Small intestine (tissue), 7 donors: ENCODE measurements around the gene UBE2QL1. TPM values are rescaled to one million over a fixed set of nuclear protein-coding genes. Genes with fewer than 3 reads are reported as not detected.

Experiments used
- DNase-seq, 2 donors: peaks; one replicate each; pipeline versions ENCODE4 v3.0.0 to v3.0.0-alpha.2; 2013
- FAIRE-seq: peaks from 2 replicates; lab custom pipeline; 2012; peaks lifted over from hg19 to GRCh38; lab: Jason Lieb, UNC
- H3K27ac ChIP-seq, 3 donors: one replicate each; pipeline ENCODE4 v1.5.1; 2013; ENCODE audit warnings: low read length in 2 of 3, mild to moderate bottlenecking in 2 of 3, control low read depth in 1 of 3, inconsistent platforms in 1 of 3, low read depth in 1 of 3, moderate library complexity in 1 of 3
- H3K27me3 ChIP-seq, 3 donors: one replicate each; pipeline ENCODE4 v1.6.1; 2013; ENCODE audit warnings: low read length in 3 of 3, inconsistent platforms in 1 of 3; ENCODE audit not compliant: control insufficient read depth in 3 of 3, insufficient read depth in 3 of 3
- H3K36me3 ChIP-seq, 3 donors: one replicate each; pipeline ENCODE4 v1.6.1; 2013; ENCODE audit warnings: low read length in 3 of 3, inconsistent platforms in 1 of 3, low read depth in 1 of 3, mild to moderate bottlenecking in 1 of 3, moderate library complexity in 1 of 3; ENCODE audit not compliant: control insufficient read depth in 3 of 3, insufficient read depth in 2 of 3
- H3K4me1 ChIP-seq, 3 donors: one replicate each; pipeline ENCODE4 v1.6.1; 2013; ENCODE audit warnings: low read length in 2 of 3, inconsistent platforms in 1 of 3, low read depth in 1 of 3, mild to moderate bottlenecking in 1 of 3, moderate library complexity in 1 of 3; ENCODE audit not compliant: control insufficient read depth in 3 of 3, insufficient read depth in 2 of 3
- H3K4me3 ChIP-seq, 3 donors: one replicate each; pipeline ENCODE4 v1.5.1; 2013; ENCODE audit warnings: low read length in 3 of 3, control low read depth in 1 of 3, inconsistent platforms in 1 of 3, low read depth in 1 of 3, mild to moderate bottlenecking in 1 of 3, moderate library complexity in 1 of 3
- H3K9me3 ChIP-seq, 2 donors: one replicate each; pipeline ENCODE4 v1.6.1; 2013; ENCODE audit warnings: low read depth in 1 of 2, low read length in 1 of 2; ENCODE audit not compliant: control insufficient read depth in 2 of 2, insufficient read depth in 1 of 2
- WGBS, 3 donors: extraction: QIAGEN DNeasy Blood & Tissue Kit; methylation state at CpG; one replicate each; pipeline ENCODE4 v1.1.7; 2013; 5-methylcytosine and 5-hydroxymethylcytosine counted together
- polyA plus RNA-seq, 4 donors: library from polyadenylated mRNA; stranded (reverse) in 3 of 4; unstranded in 1 of 4; fragments of 200-250 nt in 3 of 4; fragments of 120-200 nt in 1 of 4; gene quantifications; one replicate each; pipeline versions ENCODE4 v1.2.1 to v1.2.3, GENCODE V29; 2013
- donor health status: healthy with polysubstance abuse.
- donor health status: control.
- donor health status: control.
- donor health status: Bipolar disorder and iron deficiency.
- donor health status: healthy.

Gene UBE2QL1
- polyA plus RNA-seq, 4 donors = 0.27 to 0.75 (median 0.45) TPM; not detected in 1

DNA sequence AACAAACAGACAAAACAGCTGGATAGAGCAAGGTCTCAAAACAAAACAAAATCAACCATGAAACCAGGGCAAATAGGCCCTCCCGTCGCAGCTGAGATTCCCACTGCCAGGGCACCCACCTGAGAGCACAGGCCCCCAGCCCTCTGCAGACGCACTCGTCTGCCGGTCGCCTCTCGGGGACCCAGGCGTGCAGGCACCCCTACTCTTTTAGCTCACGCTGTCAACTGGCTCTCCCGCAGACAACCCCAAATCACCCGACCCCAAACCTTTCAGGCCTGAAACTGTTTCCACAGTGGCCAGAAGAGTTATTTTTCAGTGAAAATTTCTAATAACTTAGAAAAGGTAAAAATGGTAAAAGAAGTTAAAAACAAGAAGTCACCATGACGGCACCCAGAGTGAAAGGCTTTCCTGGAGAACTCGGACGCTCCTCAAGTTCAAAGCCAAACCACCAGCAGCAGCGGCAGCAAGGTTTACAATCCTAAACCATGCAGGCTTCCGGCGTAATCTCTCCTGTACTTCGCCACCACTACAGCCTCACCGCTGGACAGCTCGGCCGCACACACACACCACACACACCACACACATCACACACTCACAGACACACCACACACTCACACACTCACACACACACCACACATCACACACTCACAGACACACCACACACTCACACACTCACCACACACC is 1.9 kb upstream of the UBE2QL1 start:
- H3K9me3 ChIP-seq = peaks cover 0 to 3% of the 10 kb centered on the region in 2 donors
- FAIRE-seq = no peak
- 70 to 74% (median 72%) methylated on average over 21 of the region's 21 CpGs for WGBS, 3 donors

DNA sequence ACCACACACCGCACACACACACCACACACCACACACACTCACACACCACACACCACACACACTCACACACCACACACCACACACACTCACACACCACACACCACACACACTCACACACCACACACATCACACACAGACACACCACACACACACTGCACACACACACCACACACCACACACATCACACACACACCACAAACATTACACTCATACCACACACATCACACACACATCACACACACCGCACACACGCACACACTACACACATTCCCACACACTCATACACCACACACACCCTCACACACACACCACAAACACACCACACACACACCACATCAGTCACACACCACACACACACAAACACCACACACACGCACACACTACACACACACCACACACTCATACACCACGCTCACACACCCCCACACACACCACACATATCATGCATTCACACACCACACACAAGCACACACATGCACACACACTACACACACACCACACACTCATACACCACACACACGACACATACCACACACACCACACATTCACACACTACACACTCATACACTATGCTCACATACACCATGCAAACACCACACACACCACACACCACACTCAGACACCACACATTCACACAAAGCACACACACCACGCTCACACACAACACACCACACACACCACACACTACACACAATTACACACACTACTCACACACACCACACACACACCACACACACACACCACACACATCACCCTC is 1.1 kb upstream of the UBE2QL1 start:
- Histone ChIP-seq H3K4me3 (no peak overlapping the region), H3K27me3 (peaks cover 0 to 35% (median 23%) of the 10 kb centered on the region in 3 donors), H3K27ac (no peak overlapping the region), H3K9me3 (peaks cover 0 to 3% of the 10 kb centered on the region in 2 donors), H3K36me3 (no peaks in the 10 kb centered on the region), H3K4me1 (peaks cover 0 to 3% (median 0%) of the 10 kb centered on the region in 3 donors)
- WGBS, 3 donors = 93 to 97% (median 94%) methylated on average over 7 of the region's 7 CpGs
- DNase-seq (no peak), FAIRE-seq (no peak)

More for the DNA sequence above, 1.9 kb upstream of the UBE2QL1 start:
- Histone ChIP-seq H3K4me1 (peaks cover 0 to 3% (median 0%) of the 10 kb centered on the region in 3 donors), H3K36me3 (no peaks in the 10 kb centered on the region), H3K27ac (no peak overlapping the region), H3K27me3 (peaks cover 0 to 34% (median 22%) of the 10 kb centered on the region in 3 donors), H3K4me3 (no peak overlapping the region)
- no peak for DNase-seq

DNA sequence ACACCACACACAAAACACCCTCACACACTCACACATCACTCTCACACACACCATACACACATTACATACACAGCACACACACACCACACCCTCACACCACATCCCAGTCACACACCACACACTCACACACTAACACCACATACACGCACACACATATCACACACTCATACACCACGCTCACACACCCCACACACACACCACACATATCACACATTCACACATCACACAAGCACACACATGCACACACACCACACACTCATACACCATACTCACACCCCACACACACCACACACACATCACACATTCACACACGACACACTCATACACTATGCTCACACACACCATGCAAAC is 543 bp upstream of the UBE2QL1 start:
- 95 to 100% (median 96%) methylated on average over 3 of the region's 3 CpGs for WGBS, 3 donors
- peaks cover 0 to 41% (median 22%) of the 10 kb centered on the region in 3 donors for H3K27me3 ChIP-seq
- H3K9me3 ChIP-seq = peaks cover 0 to 3% of the 10 kb centered on the region in 2 donors
- no peaks in the 10 kb centered on the region for H3K36me3 ChIP-seq
- no peak overlapping the region for H3K27ac ChIP-seq
- H3K4me1 ChIP-seq = peaks cover 0 to 3% (median 0%) of the 10 kb centered on the region in 3 donors
- H3K4me3 ChIP-seq = no peak overlapping the region
- FAIRE-seq (no peak), DNase-seq (no peak)

DNA sequence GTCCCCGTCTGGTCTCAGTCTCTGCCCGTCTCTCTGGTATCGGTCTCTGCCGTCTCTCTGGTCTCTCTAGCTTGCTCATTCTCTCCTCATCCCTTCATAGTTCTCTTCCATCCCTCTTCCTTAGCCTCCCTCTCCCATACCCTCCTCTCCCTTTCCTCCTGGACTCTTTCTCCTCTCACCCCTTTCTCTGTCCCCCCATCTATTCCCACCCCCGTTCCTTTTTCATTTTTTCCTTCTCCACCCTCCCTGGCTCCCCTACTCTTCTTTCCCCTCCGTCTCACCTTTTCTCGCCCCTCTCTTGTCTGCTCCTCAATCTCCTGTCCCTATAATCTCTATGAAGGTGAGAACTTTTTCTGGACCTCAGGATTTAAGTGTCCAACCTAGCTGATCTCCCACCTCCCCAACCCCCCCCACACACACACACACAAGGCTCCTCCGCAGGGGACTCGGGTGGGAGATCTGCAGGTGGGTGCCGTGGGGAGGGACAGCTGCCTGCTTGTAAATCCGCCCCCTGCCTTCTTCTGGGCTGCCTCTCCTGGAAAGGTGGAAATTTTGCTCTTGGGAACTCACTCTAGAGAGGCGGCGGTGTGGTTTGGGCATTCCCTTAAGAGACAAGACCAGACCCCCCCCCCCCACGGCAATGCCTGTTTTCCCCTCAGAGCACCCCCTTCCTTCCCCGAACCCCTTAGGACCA is 953 bp downstream of the UBE2QL1 start:
- H3K27ac ChIP-seq = no peak overlapping the region
- H3K36me3 ChIP-seq = no peaks in the 10 kb centered on the region
- WGBS, 3 donors = 14 to 17% (median 16%) methylated on average over 15 of the region's 15 CpGs
- peaks cover 0 to 46% (median 25%) of the 10 kb centered on the region in 3 donors for H3K27me3 ChIP-seq
- FAIRE-seq (no peak), DNase-seq (no peak)
- peak overlapping the region in 1 of 3 donors; percentile 13 for H3K4me3 ChIP-seq
- H3K9me3 ChIP-seq = peaks cover 0 to 3% of the 10 kb centered on the region in 2 donors
- peaks cover 0 to 3% (median 0%) of the 10 kb centered on the region in 3 donors for H3K4me1 ChIP-seq

DNA sequence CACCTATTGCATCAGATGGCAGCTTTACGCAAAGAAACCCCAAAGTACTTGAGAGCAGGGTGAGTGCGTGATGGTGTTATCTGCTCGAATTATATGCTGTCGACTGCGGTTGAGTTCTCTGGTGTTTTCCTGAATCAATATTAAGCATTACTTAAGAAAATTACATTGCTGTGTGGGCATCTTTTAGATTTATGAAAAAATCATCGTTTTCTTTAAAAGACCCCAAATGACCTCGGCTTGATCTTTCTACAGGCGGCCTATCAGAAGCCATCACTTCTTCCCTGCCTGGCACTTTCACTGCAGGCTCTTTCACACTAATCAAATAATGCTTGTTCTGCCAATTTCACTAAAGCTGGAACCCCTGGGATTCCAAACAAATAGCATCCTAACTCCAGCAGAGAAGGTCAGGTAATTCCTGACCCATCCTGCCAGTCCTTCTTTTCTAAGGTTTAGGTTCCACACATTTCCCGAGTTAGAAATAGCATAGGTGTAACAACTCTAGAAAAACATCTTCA is 1.7 kb downstream of the UBE2QL1 start:
- whole genome bisulfite sequencing, 3 donors = 22 to 38% (median 22%) methylated on average over 9 of the region's 9 CpGs
- H3K36me3 ChIP-seq = no peaks in the 10 kb centered on the region
- peaks cover 0 to 48% (median 25%) of the 10 kb centered on the region in 3 donors for H3K27me3 ChIP-seq
- peaks cover 0 to 3% (median 0%) of the 10 kb centered on the region in 3 donors for H3K4me1 ChIP-seq
- no peak overlapping the region for H3K4me3 ChIP-seq
- no peak for FAIRE-seq
- no peak overlapping the region for H3K27ac ChIP-seq
- peaks cover 0 to 3% of the 10 kb centered on the region in 2 donors for H3K9me3 ChIP-seq
- no peak for DNase-seq

DNA sequence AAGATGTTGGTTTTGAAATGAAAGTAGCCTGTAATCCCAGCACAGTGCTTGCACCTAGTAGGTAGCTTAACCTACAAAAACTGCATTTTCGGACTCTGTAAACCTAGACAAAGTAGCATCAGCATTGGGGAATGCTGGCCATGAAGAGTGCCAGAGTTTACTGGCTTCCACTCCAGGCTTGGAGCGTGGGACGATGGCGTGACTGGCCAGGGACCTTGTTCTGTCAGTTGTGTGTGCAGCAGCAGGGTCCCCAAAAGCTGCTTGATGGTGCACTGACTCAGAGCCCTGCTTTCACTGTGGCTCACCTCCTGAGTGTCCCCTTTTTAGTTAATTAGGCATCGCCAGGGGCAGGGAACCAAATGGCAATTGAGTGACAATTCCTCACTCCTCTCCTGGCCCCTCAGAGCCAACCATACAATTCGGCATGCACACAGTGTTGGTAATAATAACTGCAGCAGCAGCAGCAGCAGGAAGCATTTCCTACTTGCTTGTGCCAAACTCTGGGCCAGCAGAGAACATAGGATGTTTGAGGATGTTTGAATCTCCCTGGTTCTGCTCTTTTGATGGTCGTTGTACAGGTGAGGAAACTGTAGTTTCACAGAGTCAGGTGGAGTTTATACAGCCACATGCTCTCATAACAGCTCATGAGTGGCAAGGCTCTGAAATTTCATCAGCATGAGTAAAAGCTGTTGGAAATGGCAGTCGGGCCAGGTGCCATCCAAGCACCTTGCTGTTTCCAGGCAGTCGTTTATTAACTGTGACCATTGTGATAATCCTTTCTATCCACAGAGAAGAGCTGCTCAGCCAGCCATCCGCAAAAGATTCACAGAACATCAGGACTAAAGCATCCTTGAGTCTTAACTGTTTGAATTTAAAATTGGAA is 4.2 kb downstream of the UBE2QL1 start:
- 68 to 73% (median 72%) methylated on average over 10 of the region's 10 CpGs for WGBS, 3 donors
- no peak for FAIRE-seq
- no peak overlapping the region for H3K4me3 ChIP-seq
- no peaks in the 10 kb centered on the region for H3K9me3 ChIP-seq
- DNase-seq = no peak
- H3K27me3 ChIP-seq = peaks cover 0 to 50% (median 23%) of the 10 kb centered on the region in 3 donors
- H3K36me3 ChIP-seq = no peaks in the 10 kb centered on the region
- no peak overlapping the region for H3K27ac ChIP-seq
- peaks cover 0 to 3% (median 0%) of the 10 kb centered on the region in 3 donors for H3K4me1 ChIP-seq

DNA sequence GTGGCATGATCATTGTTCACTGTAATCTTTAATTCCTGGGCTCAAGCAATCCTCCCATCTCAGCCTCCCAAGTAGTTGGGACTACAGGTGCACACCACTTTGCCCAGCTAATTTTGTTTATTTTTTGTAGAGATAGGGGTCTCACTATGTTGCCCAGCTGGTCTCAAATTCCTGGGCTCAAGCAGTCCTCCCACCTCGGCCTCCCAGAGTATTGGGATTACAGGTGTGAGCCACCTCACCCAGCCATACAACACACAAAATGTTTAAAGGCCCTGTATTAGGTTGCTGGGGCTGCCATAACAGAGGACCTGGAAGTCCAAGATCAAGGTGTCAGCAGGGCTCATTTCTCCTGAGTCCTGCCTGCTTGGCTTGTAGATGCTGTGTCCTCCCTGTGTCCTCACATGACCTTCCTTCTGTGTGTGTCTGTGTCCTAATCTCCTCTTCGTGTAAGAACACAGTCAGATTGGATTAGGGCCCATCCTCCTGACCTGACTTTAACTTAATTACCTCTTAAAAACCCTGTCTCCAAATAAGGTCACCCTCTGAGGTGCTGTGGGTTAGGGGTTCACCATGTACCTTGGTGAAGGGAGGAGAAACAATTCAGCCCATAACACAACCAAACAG is 5.4 kb downstream of the UBE2QL1 start:
- H3K27ac ChIP-seq = no peak overlapping the region
- H3K4me1 ChIP-seq = peaks cover 0 to 3% (median 0%) of the 10 kb centered on the region in 3 donors
- 42 to 57% (median 54%) methylated on average over 2 of the region's 2 CpGs for WGBS, 3 donors
- no peak overlapping the region for H3K4me3 ChIP-seq
- no peaks in the 10 kb centered on the region for H3K9me3 ChIP-seq
- no peak for DNase-seq
- H3K27me3 ChIP-seq = peaks cover 0 to 43% (median 18%) of the 10 kb centered on the region in 3 donors
- H3K36me3 ChIP-seq = no peaks in the 10 kb centered on the region
- no peak for FAIRE-seq
